ENCODE results near the gene CYB5D1.

DNA sequence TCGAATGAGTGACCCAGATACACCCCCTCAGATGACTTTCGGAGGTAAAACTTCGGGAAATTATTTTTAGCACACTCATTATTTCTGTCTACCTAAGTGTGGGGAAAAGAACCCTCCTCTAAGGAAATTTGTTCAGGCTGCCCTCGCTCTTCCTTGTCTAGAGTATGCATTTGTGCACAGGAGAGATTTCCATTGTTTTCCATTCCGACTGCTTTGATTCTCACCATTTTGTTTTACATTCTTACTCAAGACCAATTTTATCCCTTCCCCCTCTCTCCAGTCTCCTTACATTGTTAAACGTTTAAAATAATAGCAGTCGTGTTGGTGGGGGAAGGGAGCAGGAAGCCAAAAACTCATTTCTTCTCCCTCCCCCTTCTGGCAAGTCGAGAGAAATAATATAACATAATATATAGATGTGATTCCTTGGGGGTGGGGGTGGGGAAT, 29.3 kb downstream of the CYB5D1 start:
- TF ChIP-seq, protein P1, sequence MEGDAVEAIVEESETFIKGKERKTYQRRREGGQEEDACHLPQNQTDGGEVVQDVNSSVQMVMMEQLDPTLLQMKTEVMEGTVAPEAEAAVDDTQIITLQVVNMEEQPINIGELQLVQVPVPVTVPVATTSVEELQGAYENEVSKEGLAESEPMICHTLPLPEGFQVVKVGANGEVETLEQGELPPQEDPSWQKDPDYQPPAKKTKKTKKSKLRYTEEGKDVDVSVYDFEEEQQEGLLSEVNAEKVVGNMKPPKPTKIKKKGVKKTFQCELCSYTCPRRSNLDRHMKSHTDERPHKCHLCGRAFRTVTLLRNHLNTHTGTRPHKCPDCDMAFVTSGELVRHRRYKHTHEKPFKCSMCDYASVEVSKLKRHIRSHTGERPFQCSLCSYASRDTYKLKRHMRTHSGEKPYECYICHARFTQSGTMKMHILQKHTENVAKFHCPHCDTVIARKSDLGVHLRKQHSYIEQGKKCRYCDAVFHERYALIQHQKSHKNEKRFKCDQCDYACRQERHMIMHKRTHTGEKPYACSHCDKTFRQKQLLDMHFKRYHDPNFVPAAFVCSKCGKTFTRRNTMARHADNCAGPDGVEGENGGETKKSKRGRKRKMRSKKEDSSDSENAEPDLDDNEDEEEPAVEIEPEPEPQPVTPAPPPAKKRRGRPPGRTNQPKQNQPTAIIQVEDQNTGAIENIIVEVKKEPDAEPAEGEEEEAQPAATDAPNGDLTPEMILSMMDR (IDR thresholded peaks at IDR 0.05): no peak
- no peak for TF ChIP-seq EP300 (IDR thresholded peaks at IDR 0.05)
- TF ChIP-seq POLR2A (IDR thresholded peaks at IDR 0.05): no peak
- no peak for TF ChIP-seq POLR2AphosphoS5 (IDR thresholded peaks at IDR 0.05)

Data from gastroesophageal sphincter (tissue), 3 donors.